Measurements from ENCODE around the gene CFAP210.

The CFAP210 gene

DNA sequence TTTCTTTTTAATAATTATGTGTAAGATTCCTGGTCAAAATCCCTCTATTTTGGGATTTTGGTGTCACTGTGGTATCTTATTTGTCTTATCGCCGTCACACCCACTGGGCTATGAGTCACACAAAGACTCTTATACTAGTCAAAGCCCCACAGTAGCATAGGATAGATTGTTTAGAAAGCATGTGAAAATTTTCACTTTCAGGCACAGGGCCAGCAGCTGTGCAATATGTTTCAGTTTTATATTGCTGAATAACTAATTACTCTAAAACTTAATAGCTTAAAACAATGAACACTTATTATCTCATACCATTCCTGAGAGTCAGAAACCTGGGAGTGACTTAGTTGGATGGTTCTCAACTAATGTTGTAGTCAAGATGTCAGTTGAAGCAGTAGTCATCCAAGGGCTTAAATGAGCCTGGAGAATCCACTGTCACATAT lies 24.0 kb downstream of the CFAP210 start:
- Histone ChIP-seq H3K79me2 (no peaks in the 10 kb centered on the region), H3K9me3 (ENCODE audit: control insufficient read depth, low read length) (no peaks in the 10 kb centered on the region), H3K27ac (no peak overlapping the region), H3K9ac (no peak overlapping the region), H2AFZ (no peak overlapping the region), H3K4me1 (no peaks in the 10 kb centered on the region), H3K4me2 (ENCODE audit: low read length) (no peak overlapping the region), H3K4me3 (ENCODE audit: low read depth, low read length) (no peak overlapping the region), H3K36me3 (ENCODE audit: control insufficient read depth, insufficient read depth, low read length) (no peaks in the 10 kb centered on the region), H3K27me3 (ENCODE audit: control insufficient read depth, insufficient read depth, low read length) (no peaks in the 10 kb centered on the region)
- TF ChIP-seq, protein P1, sequence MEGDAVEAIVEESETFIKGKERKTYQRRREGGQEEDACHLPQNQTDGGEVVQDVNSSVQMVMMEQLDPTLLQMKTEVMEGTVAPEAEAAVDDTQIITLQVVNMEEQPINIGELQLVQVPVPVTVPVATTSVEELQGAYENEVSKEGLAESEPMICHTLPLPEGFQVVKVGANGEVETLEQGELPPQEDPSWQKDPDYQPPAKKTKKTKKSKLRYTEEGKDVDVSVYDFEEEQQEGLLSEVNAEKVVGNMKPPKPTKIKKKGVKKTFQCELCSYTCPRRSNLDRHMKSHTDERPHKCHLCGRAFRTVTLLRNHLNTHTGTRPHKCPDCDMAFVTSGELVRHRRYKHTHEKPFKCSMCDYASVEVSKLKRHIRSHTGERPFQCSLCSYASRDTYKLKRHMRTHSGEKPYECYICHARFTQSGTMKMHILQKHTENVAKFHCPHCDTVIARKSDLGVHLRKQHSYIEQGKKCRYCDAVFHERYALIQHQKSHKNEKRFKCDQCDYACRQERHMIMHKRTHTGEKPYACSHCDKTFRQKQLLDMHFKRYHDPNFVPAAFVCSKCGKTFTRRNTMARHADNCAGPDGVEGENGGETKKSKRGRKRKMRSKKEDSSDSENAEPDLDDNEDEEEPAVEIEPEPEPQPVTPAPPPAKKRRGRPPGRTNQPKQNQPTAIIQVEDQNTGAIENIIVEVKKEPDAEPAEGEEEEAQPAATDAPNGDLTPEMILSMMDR (IDR thresholded peaks at IDR 0.05), result no peak

DNA sequence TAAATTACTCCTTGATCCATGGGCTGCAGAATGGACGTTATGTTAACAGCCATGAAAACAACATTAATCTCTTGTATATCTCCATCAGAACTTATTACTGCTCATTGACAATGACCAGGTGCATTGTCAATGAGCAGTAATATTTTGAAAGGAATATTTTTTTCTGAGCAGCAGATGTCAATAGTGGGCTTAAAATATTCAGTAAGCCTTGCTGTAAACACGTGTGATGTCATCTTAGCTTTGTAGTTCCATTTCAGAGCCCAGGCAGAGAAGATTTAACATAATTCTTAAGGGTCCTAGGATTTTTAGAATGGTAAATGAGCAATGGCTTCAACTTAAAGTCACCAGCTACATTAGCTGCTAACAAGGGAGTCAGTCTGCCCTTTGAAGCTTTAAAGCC lies 26.6 kb downstream of the CFAP210 start:
- Histone ChIP-seq H3K9ac (no peak overlapping the region), H3K4me2 (ENCODE audit: low read length) (no peak overlapping the region), H3K27me3 (ENCODE audit: control insufficient read depth, insufficient read depth, low read length) (no peaks in the 10 kb centered on the region), H3K4me3 (ENCODE audit: low read depth, low read length) (no peak overlapping the region), H3K79me2 (no peaks in the 10 kb centered on the region), H3K27ac (no peak overlapping the region), H3K4me1 (no peaks in the 10 kb centered on the region), H2AFZ (no peak overlapping the region), H3K9me3 (ENCODE audit: control insufficient read depth, low read length) (no peaks in the 10 kb centered on the region), H3K36me3 (ENCODE audit: control insufficient read depth, insufficient read depth, low read length) (no peaks in the 10 kb centered on the region)
- TF ChIP-seq, protein P1 (IDR thresholded peaks at IDR 0.05), result no peak

DNA sequence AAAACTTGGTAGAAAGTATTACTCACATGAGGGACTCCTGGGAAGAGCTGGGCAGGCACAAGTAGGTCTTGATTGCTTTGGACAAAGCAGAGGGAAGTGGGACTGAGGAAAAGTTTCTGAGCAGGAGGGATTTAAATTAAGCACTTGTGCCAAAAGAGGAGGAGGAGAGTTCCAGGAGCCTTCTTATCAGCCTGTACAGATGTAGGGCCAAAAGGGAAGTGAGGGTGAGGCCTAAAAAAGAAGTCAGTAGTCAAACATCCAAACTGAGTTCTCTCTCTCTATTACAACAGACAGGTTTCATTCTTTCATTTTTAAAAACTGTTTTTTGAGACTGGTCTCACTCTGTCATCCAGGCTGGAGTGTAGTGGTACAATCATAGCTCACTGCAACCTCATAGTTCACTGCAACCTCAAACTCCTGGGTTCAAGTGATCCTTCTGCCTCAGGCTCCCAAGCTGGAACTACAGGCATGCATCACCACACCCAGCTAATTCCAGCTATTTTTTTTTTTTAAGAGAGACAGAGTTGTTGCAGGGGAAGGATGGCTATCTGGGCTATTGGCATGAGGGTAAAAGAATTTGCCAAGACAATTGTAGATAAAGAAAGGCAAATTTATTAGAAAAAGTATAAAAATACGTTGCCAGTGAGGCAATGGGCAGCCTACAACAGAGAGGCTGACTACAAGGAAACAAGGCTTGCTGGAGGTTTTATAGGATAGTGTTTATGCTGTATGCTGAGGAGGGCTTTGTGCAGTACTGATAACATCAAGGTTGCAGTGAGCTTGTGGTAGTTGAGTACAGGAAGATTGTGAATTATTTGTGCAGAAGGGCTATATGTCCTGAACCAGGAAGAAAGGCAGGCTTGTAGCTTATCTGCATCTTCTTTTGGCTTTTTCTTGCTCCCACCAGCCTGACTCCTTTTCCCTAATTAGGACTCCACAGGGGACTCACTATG lies 29.0 kb downstream of the CFAP210 start:
- no peak overlapping the region for H3K4me2 ChIP-seq (ENCODE audit: low read length)
- H3K9ac ChIP-seq, result no peak overlapping the region
- no peaks in the 10 kb centered on the region for H3K4me1 ChIP-seq
- no peaks in the 10 kb centered on the region for H3K36me3 ChIP-seq (ENCODE audit: control insufficient read depth, insufficient read depth, low read length)
- H2AFZ ChIP-seq, result no peak overlapping the region
- no peaks in the 10 kb centered on the region for H3K9me3 ChIP-seq (ENCODE audit: control insufficient read depth, low read length)
- no peaks in the 10 kb centered on the region for H3K27me3 ChIP-seq (ENCODE audit: control insufficient read depth, insufficient read depth, low read length)
- TF ChIP-seq, protein P1 (IDR thresholded peaks at IDR 0.05), result no peak
- no peak overlapping the region for H3K4me3 ChIP-seq (ENCODE audit: low read depth, low read length)
- H3K79me2 ChIP-seq, result no peaks in the 10 kb centered on the region
- H3K27ac ChIP-seq, result no peak overlapping the region

DNA sequence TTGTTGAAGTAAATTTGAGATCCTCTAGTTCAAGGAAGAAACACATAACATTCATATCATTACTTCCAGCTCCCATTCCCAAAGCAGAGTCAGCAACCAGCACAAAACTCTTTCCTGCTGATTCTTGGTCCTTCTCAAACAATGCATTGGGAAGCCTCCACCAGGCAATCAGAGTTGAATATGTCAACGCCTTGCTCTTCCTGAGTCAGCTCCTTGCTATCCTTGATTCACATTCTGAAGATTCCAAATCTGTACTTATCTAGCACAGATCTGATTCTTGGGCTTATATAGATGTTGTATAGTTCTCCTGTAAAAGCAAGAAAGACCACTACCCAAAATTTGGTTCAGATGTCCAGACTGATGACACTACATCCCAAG lies 29.6 kb downstream of the CFAP210 start:
- Histone ChIP-seq H3K79me2 (no peaks in the 10 kb centered on the region), H2AFZ (no peak overlapping the region), H3K9ac (no peak overlapping the region), H3K4me3 (ENCODE audit: low read depth, low read length) (no peak overlapping the region), H3K4me2 (ENCODE audit: low read length) (no peak overlapping the region), H3K27ac (no peak overlapping the region), H3K4me1 (no peaks in the 10 kb centered on the region), H3K36me3 (ENCODE audit: control insufficient read depth, insufficient read depth, low read length) (no peaks in the 10 kb centered on the region), H3K9me3 (ENCODE audit: control insufficient read depth, low read length) (no peaks in the 10 kb centered on the region), H3K27me3 (ENCODE audit: control insufficient read depth, insufficient read depth, low read length) (no peaks in the 10 kb centered on the region)
- TF ChIP-seq, protein P1 (IDR thresholded peaks at IDR 0.05), result no peak

DNA sequence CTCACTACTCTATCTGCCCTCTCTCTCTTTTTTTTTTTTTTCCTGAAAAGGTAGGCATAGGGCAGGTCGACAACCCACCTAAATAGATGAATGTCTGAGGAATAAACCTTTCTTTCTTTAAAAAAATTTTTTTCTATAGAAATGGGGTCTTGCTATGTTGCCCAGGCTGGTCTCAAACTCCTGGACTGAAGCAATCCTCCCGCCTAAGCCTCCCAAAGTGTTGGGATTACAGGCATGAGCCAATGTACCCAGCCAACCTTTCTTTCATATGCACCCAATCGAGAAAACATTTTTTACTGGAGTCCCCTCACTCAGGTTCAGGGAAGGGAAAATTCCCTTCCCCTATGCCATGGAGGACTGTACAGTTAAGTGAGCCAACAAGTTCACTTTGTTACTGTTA lies 31.0 kb downstream of the CFAP210 start:
- no peak overlapping the region for H3K4me2 ChIP-seq (ENCODE audit: low read length)

More for the DNA sequence above, 31.0 kb downstream of the CFAP210 start:
- H3K4me3 ChIP-seq (ENCODE audit: low read depth, low read length), result no peak overlapping the region
- H3K27me3 ChIP-seq (ENCODE audit: control insufficient read depth, insufficient read depth, low read length), result no peaks in the 10 kb centered on the region
- H3K79me2 ChIP-seq, result no peaks in the 10 kb centered on the region
- no peaks in the 10 kb centered on the region for H3K9me3 ChIP-seq (ENCODE audit: control insufficient read depth, low read length)
- no peak overlapping the region for H3K9ac ChIP-seq
- H2AFZ ChIP-seq, result no peak overlapping the region
- TF ChIP-seq, protein P1 (IDR thresholded peaks at IDR 0.05), result no peak
- no peak overlapping the region for H3K27ac ChIP-seq
- H3K4me1 ChIP-seq, result no peaks in the 10 kb centered on the region
- no peaks in the 10 kb centered on the region for H3K36me3 ChIP-seq (ENCODE audit: control insufficient read depth, insufficient read depth, low read length)
